GM23338 (cell line): ENCODE measurements around the gene TNS3. TPM values are rescaled to one million over a fixed set of nuclear protein-coding genes. Genes with fewer than 3 reads are reported as not detected.

Experiments used
- ATAC-seq: fragments of 200-7000 bp; cut with Tn5 transposase; 3 replicates; pipeline ENCODE4 v1.9.1; 2020
- DNase-seq: peaks from one replicate; pipeline ENCODE4 v3.0.0-alpha.2; 2015; ENCODE audit warnings: low spot score
- H2AFZ ChIP-seq: fragments of 200-600 bp; sonication (generic); 2 replicates; pipeline ENCODE4 v1.8.0; 2016; ENCODE audit warnings: antibody characterized with exemption, mild to moderate bottlenecking, moderate library complexity
- H3F3A ChIP-seq: fragments of 200-600 bp; sonication (generic); replicated peaks from 2 replicates; pipeline ENCODE4 v1.8.0; 2017; ENCODE audit warnings: antibody characterized with exemption, mixed run types, low read depth
- H3K27ac ChIP-seq: fragments of 200-600 bp; sonication (generic); 2 replicates; pipeline ENCODE4 v1.6.1; 2016; ENCODE audit warnings: low read depth
- H3K27me3 ChIP-seq: fragments of 200-600 bp; sonication (generic); 2 replicates; pipeline ENCODE4 v1.8.0; 2016; ENCODE audit warnings: mild to moderate bottlenecking, mixed run types, moderate library complexity; ENCODE audit not compliant: insufficient read depth
- H3K36me3 ChIP-seq: fragments of 200-600 bp; sonication (generic); 2 replicates; pipeline ENCODE4 v1.8.0; 2016; ENCODE audit warnings: mild to moderate bottlenecking; ENCODE audit not compliant: insufficient read depth
- H3K4me1 ChIP-seq: fragments of 200-600 bp; sonication (generic); 2 replicates; pipeline ENCODE4 v1.8.0; 2016; ENCODE audit warnings: mild to moderate bottlenecking, moderate library complexity; ENCODE audit not compliant: insufficient read depth
- H3K4me2 ChIP-seq: fragments of 200-600 bp; sonication (generic); 2 replicates; pipeline ENCODE4 v1.7.1; 2017; ENCODE audit warnings: mixed run types
- H3K4me3 ChIP-seq: fragments of 200-600 bp; sonication (generic); 2 replicates; pipeline ENCODE4 v1.6.1; 2016; ENCODE audit warnings: mixed run types
- H3K79me2 ChIP-seq: fragments of 200-600 bp; sonication (generic); replicated peaks from 2 replicates; pipeline ENCODE4 v1.8.0; 2017; ENCODE audit warnings: mild to moderate bottlenecking; ENCODE audit not compliant: insufficient read depth
- H3K9me2 ChIP-seq: fragments of 200-600 bp; sonication (generic); 2 replicates; pipeline ENCODE4 v1.8.0; 2017; ENCODE audit not compliant: insufficient read depth
- H4K20me1 ChIP-seq: fragments of 200-600 bp; sonication (generic); replicated peaks from 2 replicates; pipeline ENCODE4 v1.8.0; 2017; ENCODE audit warnings: mild to moderate bottlenecking; ENCODE audit not compliant: insufficient read depth
- H3K27ac Mint-ChIP-seq: 2 replicates; pipeline ENCODE4 v1.8.0; 2020; ENCODE audit warnings: inconsistent platforms, mild to moderate bottlenecking, moderate library complexity, mixed read lengths
- H3K27me3 Mint-ChIP-seq: 3 replicates; pipeline ENCODE4 v1.8.0; 2022; ENCODE audit warnings: low read depth, mild to moderate bottlenecking, moderate library complexity, mixed read lengths, inconsistent platforms; ENCODE audit not compliant: insufficient read depth, poor library complexity
- H3K36me3 Mint-ChIP-seq: 3 replicates; pipeline ENCODE4 v1.8.0; 2021; ENCODE audit warnings: low read depth, mild to moderate bottlenecking, inconsistent platforms, moderate library complexity, mixed read lengths
- H3K4me1 Mint-ChIP-seq: 3 replicates; pipeline ENCODE4 v1.8.0; 2020; ENCODE audit warnings: mild to moderate bottlenecking, inconsistent platforms, mixed read lengths
- H3K4me3 Mint-ChIP-seq: 3 replicates; pipeline ENCODE4 v1.8.0; 2021; ENCODE audit warnings: moderate library complexity, mild to moderate bottlenecking, inconsistent platforms, mixed read lengths
- H3K9me3 Mint-ChIP-seq: 3 replicates; pipeline ENCODE4 v1.8.0; 2020; ENCODE audit warnings: moderate library complexity, mild to moderate bottlenecking, inconsistent platforms, mixed read lengths
- EZH2phosphoT487 ChIP-seq: fragments of 200-600 bp; sonication (generic); IDR thresholded peaks from one replicate; pipeline ENCODE4 v1.8.1; 2018; ENCODE audit warnings: antibody characterized with exemption; ENCODE audit not compliant: unreplicated experiment
- JUNB ChIP-seq: IDR thresholded peaks from one replicate; pipeline ENCODE4 v1.6.1; 2016; ENCODE audit warnings: antibody characterized with exemption; ENCODE audit not compliant: unreplicated experiment
- NANOG ChIP-seq: IDR thresholded peaks from 2 replicates; pipeline ENCODE4 v1.6.1; 2016; ENCODE audit warnings: antibody characterized with exemption, borderline replicate concordance
- ZNF114 ChIP-seq: fragments of 250-450 bp; sonication (Bioruptor Pico); IDR thresholded peaks from 2 replicates; pipeline ENCODE4 v1.5.0; 2020; ENCODE audit warnings: mild to moderate bottlenecking, moderate library complexity
- polyA plus RNA-seq: library from polyadenylated mRNA; unstranded; fragments of >200 nt; fragmentation: Nextera tagmentation; extraction: Ambion mirVana; gene quantifications from 2 replicates; pipeline ENCODE4 v1.2.1, GENCODE V29; 2016
- total RNA-seq: library from RNA; depleted of rRNA; stranded (reverse); fragments of >200 nt; shearing (Covaris generic); gene quantifications from 2 replicates; pipeline ENCODE4 v1.2.3, GENCODE V29; 2014
- TF ChIP-seq, protein P1 (sequence below): fragments of 250-450 bp; sonication (Bioruptor Pico); IDR thresholded peaks from 2 replicates; pipeline ENCODE4 v1.5.0; 2020; ENCODE audit warnings: mild to moderate bottlenecking, moderate library complexity
- TF ChIP-seq, protein P2 (sequence below), 2 experiments: fragments of 200-600 bp in 1 of 2; sonication (generic) in 1 of 2; conservative IDR thresholded peaks; 2 replicates each; pipeline versions ENCODE4 v1.5.1 to v1.6.1; 2016 to 2017; ENCODE audit warnings: antibody characterized with exemption in 2 of 2, low read depth in 2 of 2, mild to moderate bottlenecking in 2 of 2, moderate library complexity in 1 of 2

Gene TNS3
- total and polyA plus RNA-seq, 2 experiments from 2014 or later = 6.2 to 28.7 TPM

DNA sequence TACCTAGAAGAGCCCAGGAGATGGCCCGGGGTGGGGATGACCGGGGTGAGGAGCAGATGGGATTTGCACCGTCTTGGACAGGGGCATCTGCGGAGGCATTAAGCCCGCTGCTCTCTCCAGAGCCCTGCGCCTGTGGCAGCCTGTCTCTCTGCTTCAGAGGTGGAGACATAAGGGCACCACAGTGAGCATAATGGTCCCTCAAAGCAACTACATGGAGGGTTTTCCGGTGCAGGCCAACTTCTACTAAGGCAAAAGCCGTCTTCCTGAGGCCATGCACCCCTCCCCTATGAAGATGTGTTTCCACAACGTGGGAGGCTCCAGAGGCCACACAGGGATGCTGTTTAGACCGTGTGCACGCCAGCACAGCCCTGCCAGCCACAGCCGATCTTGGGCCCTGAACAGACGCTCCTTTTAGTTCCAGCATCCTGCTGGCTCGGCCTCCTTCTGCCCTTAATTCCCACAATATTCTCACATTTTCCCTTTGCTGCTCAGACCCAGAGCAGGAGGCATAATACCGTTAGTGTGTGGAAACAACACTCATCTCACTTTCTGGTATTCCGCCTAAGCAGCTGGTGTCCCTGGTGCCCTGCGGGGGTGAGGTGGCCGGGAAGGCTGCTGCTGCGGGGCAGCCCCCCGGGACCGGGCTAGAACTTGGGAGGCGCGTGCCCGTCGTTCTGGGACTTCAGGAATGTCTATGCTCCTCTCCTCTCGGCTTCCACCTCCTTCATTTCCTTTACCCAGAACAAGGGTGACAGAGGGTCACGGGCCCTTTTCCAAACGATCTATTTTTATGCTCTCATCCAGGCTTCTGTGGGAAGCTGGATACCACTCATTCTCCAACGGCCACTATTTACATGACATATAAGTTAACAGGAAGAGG is 266.9 kb downstream of the TNS3 start:
- H3K4me1 Mint-ChIP-seq = peaks cover 17% of the 10 kb centered on the region
- no peak for DNase-seq

DNA sequence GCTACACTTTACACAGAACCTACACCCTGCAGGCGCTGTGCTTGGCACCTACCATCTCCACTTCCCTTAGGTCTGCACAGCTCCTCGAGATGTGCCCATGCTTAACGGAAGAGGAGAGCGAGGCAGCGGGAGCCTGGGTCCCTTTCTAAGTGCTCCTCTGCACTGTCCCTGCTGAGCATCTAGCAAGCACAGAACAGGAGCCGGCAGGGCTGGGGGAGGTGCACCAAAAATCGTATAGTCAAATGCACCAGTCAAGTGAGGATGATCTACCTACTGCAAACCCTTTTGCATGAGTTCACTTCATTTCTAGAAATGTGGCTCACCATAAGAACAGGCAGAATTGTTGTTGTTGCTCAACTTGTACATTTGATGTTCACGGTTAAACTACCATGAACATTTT is 267.7 kb downstream of the TNS3 start:
- Mint-ChIP-seq H3K4me3 (no peak overlapping the region), H3K27ac (no peak overlapping the region; the same call in 1 of the 2 replicates), H3K27me3 (peaks cover 3% of the 10 kb centered on the region), H3K36me3 (peaks cover 14% of the 10 kb centered on the region; the same call in 2 of the 3 replicates), H3K4me1 (peaks cover 17% of the 10 kb centered on the region), H3K9me3 (no peaks in the 10 kb centered on the region)
- no peak overlapping the region for H3K27ac ChIP-seq
- H3K27me3 ChIP-seq = no peaks in the 10 kb centered on the region
- no peaks in the 10 kb centered on the region for H4K20me1 ChIP-seq
- ATAC-seq = peak; percentile 38; the same call in 1 of the 3 replicates
- no peaks in the 10 kb centered on the region for H3K36me3 ChIP-seq
- H3K4me1 ChIP-seq = peaks cover 9% of the 10 kb centered on the region; the same call in 1 of the 2 replicates
- H3K79me2 ChIP-seq = no peaks in the 10 kb centered on the region
- no peak for DNase-seq
- no peak overlapping the region for H3K4me2 ChIP-seq
- no peak overlapping the region for H2AFZ ChIP-seq
- no peak overlapping the region for H3K4me3 ChIP-seq
- no peaks in the 10 kb centered on the region for H3K9me2 ChIP-seq
- H3F3A ChIP-seq = no peaks in the 10 kb centered on the region
- TF ChIP-seq NANOG (no peak), JUNB (no peak), EZH2phosphoT487 (no peak), ZNF114 (CRISPR knock-in tag) (no peak)
- TF ChIP-seq, protein P1, sequence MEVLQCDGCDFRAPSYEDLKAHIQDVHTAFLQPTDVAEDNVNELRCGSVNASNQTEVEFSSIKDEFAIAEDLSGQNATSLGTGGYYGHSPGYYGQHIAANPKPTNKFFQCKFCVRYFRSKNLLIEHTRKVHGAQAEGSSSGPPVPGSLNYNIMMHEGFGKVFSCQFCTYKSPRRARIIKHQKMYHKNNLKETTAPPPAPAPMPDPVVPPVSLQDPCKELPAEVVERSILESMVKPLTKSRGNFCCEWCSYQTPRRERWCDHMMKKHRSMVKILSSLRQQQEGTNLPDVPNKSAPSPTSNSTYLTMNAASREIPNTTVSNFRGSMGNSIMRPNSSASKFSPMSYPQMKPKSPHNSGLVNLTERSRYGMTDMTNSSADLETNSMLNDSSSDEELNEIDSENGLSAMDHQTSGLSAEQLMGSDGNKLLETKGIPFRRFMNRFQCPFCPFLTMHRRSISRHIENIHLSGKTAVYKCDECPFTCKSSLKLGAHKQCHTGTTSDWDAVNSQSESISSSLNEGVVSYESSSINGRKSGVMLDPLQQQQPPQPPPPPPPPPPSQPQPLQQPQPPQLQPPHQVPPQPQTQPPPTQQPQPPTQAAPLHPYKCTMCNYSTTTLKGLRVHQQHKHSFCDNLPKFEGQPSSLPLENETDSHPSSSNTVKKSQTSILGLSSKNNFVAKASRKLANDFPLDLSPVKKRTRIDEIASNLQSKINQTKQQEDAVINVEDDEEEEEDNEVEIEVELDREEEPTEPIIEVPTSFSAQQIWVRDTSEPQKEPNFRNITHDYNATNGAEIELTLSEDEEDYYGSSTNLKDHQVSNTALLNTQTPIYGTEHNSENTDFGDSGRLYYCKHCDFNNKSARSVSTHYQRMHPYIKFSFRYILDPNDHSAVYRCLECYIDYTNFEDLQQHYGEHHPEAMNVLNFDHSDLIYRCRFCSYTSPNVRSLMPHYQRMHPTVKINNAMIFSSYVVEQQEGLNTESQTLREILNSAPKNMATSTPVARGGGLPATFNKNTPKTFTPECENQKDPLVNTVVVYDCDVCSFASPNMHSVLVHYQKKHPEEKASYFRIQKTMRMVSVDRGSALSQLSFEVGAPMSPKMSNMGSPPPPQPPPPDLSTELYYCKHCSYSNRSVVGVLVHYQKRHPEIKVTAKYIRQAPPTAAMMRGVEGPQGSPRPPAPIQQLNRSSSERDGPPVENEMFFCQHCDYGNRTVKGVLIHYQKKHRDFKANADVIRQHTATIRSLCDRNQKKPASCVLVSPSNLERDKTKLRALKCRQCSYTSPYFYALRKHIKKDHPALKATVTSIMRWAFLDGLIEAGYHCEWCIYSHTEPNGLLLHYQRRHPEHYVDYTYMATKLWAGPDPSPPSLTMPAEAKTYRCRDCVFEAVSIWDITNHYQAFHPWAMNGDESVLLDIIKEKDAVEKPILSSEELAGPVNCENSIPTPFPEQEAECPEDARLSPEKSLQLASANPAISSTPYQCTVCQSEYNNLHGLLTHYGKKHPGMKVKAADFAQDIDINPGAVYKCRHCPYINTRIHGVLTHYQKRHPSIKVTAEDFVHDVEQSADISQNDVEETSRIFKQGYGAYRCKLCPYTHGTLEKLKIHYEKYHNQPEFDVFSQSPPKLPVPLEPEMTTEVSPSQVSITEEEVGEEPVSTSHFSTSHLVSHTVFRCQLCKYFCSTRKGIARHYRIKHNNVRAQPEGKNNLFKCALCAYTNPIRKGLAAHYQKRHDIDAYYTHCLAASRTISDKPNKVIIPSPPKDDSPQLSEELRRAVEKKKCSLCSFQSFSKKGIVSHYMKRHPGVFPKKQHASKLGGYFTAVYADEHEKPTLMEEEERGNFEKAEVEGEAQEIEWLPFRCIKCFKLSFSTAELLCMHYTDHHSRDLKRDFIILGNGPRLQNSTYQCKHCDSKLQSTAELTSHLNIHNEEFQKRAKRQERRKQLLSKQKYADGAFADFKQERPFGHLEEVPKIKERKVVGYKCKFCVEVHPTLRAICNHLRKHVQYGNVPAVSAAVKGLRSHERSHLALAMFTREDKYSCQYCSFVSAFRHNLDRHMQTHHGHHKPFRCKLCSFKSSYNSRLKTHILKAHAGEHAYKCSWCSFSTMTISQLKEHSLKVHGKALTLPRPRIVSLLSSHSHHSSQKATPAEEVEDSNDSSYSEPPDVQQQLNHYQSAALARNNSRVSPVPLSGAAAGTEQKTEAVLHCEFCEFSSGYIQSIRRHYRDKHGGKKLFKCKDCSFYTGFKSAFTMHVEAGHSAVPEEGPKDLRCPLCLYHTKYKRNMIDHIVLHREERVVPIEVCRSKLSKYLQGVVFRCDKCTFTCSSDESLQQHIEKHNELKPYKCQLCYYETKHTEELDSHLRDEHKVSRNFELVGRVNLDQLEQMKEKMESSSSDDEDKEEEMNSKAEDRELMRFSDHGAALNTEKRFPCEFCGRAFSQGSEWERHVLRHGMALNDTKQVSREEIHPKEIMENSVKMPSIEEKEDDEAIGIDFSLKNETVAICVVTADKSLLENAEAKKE (CRISPR knock-in tag) = no peak
- TF ChIP-seq, protein P2, sequence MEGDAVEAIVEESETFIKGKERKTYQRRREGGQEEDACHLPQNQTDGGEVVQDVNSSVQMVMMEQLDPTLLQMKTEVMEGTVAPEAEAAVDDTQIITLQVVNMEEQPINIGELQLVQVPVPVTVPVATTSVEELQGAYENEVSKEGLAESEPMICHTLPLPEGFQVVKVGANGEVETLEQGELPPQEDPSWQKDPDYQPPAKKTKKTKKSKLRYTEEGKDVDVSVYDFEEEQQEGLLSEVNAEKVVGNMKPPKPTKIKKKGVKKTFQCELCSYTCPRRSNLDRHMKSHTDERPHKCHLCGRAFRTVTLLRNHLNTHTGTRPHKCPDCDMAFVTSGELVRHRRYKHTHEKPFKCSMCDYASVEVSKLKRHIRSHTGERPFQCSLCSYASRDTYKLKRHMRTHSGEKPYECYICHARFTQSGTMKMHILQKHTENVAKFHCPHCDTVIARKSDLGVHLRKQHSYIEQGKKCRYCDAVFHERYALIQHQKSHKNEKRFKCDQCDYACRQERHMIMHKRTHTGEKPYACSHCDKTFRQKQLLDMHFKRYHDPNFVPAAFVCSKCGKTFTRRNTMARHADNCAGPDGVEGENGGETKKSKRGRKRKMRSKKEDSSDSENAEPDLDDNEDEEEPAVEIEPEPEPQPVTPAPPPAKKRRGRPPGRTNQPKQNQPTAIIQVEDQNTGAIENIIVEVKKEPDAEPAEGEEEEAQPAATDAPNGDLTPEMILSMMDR (conservative IDR thresholded peaks at IDR 0.05; ENCODE audit: low read depth in 2 of 2) = no peak

More for the DNA sequence above, 266.9 kb downstream of the TNS3 start:
- H2AFZ ChIP-seq = no peak overlapping the region
- no peaks in the 10 kb centered on the region for H3K9me3 Mint-ChIP-seq
- no peaks in the 10 kb centered on the region for H3F3A ChIP-seq
- H3K4me3 Mint-ChIP-seq = no peak overlapping the region
- TF ChIP-seq, protein P2 (conservative IDR thresholded peaks at IDR 0.05; ENCODE audit: low read depth in 2 of 2) = no peak
- H3K4me1 ChIP-seq = peaks cover 9% of the 10 kb centered on the region; the same call in 1 of the 2 replicates
- peak overlapping the region; percentile 26; the same call in 1 of the 2 replicates for H3K27ac Mint-ChIP-seq
- peak; percentile 69 for ATAC-seq
- no peak overlapping the region for H3K4me2 ChIP-seq
- no peaks in the 10 kb centered on the region for H3K9me2 ChIP-seq
- H3K27me3 ChIP-seq = no peaks in the 10 kb centered on the region
- H3K27me3 Mint-ChIP-seq = no peaks in the 10 kb centered on the region
- peaks cover 14% of the 10 kb centered on the region; the same call in 2 of the 3 replicates for H3K36me3 Mint-ChIP-seq
- no peaks in the 10 kb centered on the region for H3K79me2 ChIP-seq
- no peaks in the 10 kb centered on the region for H3K36me3 ChIP-seq
- no peaks in the 10 kb centered on the region for H4K20me1 ChIP-seq
- no peak overlapping the region for H3K27ac ChIP-seq
- H3K4me3 ChIP-seq = no peak overlapping the region
